RKO (cell line): ENCODE data around the gene MORN2.

Source experiments
- DNase-seq: peaks from one replicate; pipeline ENCODE4 v3.0.0-alpha.2; 2016; ENCODE audit warnings: low spot score

Gene MORN2

DNA sequence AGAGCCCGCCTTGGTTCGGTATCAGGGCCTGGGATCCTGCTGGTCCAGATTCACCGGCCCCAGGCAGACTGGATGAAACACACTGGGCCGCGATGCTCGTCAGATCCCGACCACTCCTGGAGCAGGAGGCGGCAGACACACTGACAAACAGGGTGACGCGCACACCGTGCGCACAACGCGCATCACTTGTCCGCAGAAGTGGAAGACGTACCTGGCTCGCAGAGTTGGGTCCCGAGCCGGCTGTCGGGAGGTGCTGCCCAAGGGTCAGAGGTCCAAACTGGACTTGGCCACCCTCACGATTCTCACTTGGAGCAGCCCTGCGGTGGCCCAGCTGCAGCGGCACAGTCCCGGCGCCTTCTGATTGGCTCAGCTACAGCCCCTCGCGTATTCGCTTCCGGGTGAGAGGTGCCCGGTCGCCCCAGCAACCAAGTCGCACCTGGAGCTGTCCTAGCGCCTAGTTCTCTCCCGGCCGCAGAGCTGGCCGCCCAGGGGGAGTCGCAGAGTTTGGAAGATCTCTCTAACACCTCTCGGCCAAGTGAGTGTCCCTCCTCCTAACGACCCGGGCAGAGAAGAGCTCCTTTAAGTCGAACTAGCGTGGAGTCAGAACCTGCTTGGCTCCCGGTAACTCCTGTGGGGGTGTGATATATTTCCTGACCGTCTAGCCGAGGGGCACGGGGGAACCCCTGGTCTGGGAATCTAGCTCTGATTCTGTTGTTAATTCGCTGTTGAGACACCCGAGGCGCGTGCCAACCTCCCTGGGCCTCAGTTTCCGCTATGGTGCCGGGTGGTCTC, at the start of gene MORN2, which contains the start of gene DHX57:
Gene MORN2 (plus strand): TSS at position 401 of the 792 bp plus-strand sequence.
Gene DHX57 (minus strand): TSS at position 359 of the 792 bp plus-strand sequence. CDS start 7,529 bp downstream, outside the sequence.
- peak; percentile 90 for DNase-seq

DNA sequence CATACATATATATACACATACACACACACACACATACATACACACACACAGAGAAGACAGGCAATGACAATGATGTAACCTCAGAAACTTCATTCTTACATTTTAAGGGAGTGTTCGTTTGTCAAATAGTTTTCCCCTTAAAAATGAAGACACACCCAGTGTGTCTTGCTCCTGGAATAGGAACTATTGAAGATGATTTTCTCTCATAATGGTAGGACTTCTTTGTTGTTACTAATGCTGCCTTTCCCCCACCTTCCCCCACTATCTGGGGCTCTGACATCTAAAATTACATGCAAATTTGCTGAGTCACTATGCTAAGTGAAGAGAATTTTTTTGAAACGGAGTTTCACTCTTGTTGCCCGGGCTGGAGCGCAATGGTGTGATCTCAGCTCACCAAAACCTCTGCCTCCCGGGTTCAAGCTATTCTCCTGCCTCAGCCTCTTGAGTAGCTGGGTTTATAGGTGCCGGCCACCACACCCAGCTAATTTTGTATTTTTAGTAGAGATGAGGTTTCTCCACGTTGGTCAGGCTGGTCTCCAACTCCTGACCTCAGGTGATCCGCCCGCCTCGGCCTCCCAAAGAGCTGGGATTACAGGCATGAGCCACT, 48.1 kb upstream of the MORN2 start:
- peak; percentile 7 for DNase-seq

DNA sequence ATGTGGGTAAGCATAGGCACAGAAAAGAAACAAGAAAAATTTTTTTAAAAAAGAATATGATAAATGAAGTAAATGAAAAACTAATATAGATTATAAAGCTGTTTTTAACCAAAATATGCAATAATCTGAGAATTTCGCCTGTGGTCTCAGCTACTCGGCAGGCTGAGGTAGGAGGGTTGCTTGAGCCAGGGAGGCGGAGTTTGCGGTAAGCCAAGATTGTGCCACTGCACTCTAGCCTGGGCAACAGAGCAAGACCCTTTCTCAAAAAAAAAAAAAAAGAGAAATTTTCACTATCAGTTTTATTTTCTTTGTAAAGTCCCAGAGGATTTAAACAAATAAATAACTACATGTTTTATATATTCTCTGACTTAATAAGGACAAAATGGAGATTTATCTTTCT, 47.3 kb upstream of the MORN2 start:
- no peak for DNase-seq

DNA sequence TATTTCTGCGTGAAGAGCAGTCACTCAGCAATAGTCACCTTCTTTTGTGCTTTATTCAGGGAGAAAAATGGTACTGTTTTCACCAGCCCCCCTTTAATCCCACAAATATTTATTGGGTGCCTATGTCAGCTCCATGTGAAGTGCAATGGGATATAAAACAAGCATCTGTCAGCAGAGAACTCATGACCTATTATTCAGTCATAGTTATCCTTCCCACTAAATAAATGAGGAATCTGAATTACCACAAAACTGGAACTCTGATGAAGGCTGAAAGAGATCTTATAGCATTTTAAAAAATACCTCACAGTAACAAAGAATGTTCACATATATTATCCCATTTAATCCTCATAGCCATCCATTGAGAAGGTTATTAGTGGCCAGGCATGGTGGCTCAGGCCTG, 45.8 kb upstream of the MORN2 start:
- DNase-seq = no peak

DNA sequence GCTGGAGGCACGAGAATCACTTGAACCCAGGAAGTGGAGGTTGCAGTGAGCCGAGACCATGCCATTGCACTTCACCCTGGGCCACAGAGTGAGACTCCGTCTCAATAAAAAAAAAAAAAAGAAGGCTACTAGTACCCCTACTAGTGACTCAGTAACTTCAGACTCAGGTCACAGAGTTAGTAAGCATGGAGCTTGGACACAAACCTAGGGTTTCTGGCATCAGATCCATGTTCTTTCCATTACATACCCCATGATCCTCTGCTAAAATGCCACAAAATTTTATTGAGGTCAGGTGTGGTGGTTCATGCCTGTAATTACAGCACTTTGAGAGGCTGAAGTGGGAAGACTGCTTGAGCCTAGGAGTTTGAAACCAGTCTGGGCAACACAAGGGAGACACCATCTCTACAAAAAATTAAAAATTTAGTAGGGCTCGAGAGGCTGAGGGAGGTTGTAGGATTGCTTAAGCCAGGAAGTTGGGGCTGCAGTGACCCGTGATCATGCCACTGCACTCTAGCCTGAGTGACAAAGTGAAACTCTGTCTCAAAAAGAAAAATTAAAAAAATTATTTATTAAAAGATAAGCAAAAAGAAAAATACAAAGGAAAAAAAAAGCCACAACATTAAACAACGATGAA, 45.1 kb upstream of the MORN2 start:
- no peak for DNase-seq

DNA sequence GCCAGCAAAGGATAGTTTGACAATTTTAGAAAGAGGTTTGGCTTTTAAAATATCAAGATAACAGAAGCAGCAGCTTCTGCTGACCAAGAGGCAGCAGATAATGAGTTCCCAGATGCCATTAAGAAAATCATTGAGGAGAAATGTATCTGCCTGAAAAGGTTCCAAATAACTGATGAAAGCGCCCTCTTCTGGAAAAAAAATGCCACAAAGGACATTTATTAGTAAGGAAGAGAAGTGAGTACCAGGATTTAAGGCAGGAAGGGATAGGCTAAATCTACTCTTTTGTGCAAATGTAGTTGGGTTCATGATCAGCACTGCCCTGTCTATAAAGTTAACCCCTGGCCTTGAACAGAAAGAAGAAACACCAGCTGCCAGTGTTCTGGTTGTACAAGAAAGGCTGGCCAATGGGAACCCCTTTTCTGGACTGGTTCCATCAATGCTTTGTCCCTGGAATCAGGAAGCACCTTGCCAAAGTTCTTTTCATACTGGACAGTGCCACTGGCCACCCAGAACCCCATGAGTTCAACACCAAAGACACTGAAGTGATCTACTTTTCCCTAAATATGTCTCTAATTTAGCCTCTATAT, 40.7 kb upstream of the MORN2 start:
- DNase-seq = no peak

DNA sequence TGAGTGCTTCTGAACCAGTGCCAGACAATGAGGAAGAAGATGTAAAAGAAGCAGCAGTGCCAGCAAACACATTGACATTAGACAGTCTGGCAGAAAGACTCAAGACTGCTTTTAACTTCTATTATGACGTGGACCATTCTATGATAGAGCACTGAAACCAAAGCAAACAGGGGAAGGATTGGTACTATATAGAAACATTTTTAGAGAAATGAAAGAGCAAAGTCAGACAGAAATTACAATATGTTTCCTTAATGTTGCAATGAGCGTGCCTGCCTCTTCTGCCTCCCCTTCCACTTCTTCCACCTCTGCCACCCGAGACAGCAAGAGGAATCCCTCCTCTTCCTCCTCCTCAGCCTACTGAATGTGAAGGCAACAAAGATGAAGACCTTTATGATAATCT, 39.8 kb upstream of the MORN2 start:
- DNase-seq = no peak

DNA sequence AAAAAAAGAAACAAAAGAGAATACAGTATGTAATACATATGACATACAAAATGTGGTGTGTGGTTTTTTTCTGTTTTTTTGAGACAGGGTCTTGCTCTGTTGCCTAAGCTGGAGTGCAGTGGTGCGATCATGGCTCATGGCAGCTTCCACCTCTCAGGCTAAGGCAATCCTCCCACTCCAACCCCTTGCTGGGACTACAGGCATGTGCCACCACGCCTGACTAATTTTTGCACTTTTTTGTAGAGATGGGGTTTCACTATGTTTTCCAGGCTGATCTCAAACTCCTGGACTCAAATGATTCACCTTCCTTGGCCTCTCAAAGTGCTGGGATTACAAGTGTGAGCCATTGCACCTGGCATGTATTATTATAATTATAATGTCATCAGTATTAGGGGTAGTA, 39.0 kb upstream of the MORN2 start:
- no peak for DNase-seq

DNA sequence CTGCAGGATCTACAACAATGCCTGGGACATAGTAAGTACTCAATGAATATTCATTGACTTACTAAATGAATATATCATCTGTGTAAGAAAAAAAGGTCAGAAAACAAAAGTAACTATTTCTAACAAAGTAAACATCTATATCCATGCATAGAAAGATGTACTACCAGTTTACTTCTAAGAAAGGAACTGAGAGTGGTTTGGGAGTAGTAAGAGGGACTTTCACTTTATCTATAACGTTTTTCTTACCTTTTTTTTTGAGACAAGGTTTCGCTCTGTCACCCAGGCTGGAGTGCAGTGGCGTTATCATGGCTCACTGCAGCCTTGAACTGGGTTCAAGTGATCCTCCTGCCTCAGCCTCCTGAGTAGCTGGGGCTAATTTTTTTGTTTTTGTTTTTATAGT, 25.7 kb upstream of the MORN2 start:
- no peak for DNase-seq

DNA sequence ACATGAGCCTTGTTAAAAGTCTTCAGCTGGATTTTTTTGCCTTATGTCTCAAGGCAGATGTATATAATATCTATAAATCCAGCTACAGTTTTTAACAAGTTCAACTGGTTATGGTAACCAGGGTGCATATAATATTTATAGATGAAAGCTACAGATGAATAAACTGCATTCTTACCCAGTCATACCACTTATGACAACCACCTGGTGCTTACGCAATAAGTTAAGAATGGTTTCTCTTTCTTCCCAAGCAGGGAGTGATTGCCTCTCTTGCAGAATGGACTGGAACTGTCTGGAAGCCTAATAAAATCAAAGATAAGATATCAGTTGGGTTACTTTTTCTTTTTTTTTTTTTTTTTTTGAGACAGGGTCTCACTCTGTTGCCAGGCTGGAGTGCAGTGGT, 19.6 kb upstream of the MORN2 start:
- peak; percentile 23 for DNase-seq

DNA sequence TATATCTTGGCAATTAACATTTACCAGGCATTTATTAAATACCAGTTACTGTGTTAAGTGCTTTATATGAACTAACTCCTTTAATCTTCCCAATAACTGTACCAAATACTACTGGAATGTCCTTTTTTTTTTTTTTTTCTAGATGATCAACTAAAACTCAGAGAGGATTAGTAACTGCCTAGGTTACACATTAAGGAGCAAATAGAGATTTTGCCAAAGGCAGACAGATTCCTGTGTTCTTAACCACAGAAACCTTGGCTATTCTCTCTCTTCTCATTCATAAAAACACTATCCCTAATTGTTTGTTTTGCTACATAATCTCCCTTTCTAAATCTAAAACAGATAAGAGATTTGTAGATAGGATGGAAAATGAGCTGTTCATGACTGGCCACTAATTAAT, 13.3 kb upstream of the MORN2 start:
- DNase-seq = no peak

DNA sequence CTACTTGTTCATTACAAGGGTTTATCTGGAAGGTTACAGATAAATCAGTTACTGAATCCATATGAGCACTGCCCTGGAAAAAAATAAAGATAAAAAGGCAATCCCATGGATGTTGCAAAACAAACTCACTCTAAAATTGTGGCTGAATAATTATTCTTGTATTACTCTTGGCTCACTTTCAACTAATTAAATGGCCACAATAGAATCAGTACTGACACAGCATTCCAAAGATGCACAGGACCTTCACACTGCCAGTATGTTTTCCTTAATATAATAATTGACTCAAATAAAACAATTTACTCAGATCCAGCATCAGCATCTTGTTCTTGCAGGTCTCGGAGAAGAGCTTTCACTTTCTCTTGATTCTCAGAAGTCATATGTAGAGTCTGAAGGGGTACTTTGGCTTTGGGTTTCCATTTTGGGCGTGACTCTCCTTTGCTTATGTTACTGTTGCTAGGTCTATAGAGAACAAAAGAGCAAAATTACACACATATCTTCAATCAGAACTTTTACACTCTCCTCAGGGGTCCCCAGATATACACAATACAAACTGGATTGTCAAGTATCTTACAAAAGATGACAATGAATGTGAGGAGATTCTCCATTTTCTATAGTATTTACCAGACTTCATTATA, 12.6 kb upstream of the MORN2 start:
- DNase-seq = no peak

DNA sequence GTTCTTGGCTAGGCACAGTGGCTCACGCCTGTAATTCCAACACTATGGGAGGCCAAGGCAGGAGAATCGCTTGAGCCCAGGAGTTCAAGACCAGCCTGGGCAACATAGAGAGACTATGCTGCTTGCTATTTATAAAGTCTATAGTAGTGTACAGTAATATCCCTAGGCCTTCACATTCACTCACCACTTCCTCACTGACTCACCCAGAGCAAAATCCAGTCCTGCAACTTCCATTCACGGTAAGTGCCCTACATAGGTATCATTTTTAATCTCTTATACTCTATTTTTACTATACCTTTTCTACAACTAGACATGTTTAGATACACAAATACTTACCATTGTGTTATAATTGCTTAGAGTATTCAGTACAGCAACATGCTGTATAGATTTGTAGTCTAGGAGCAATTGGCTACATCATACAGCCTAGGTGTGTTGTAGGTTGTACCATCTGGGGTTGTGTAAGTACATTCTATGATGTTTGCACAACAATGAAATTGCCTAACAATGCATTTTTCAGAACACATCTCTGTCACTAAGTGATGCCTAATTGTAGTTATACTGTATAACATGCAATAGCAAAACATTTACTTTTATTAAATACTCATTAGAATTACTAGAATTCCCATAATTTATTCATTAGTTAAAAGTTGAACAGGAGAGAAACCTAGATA, 8.9 kb upstream of the MORN2 start:
- DNase-seq = peak; percentile 16

DNA sequence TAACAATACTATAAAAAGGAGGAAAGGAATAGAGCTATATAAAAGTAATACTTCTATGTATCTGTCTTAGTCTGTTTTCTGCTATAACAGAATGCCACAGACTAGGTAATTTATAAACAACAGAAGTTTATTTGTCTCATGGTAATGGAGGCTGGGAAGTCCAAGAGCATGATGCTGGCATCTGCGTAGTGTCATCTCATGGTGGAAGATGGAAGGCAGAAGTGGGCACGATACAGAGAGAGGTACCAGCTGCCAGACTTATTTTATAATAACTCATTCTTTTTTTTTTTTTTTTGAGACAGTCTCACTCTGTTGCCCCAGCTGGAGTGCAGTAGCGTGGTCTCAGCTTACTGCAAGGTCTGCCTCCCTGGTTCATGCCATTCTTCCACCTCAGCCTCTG, 4.3 kb upstream of the MORN2 start:
- DNase-seq = no peak

DNA sequence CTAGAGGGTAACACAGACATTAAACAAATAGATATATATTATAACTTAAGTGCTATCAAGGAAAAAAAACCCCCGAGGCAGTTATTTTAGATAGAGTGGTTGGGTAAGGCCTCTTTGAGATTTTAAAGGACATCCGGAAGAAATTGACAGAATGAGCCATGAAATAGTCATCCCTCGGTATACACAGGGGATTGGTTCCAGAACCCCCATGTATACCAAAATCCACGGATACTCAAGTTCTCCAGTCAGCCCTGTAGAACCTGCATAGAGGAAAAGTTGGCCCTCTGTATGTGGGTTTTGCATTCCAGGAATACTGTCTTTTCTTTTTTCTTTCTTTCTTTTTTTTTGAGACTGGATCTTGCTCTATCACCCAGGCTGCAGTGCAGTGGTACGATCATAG, 2.0 kb upstream of the MORN2 start:
- DNase-seq = no peak

DNA sequence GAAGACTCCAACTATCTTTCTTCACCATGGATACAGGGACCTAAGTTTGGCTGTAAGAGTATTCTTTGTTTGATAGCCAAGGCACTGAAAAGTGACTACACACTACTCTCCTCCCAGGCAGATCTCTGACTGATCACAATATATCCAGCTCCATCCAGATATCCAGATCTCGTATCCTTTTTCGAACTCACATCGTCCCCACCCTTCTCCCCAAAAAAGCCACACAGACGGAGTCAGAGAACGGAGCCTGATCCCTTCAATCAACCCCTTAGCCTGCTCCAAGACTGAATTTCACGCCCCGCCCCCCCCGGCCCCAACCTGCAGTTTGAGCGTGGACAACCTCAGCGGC, 575 bp upstream of the MORN2 start:
- DNase-seq = peak; percentile 35

DNA sequence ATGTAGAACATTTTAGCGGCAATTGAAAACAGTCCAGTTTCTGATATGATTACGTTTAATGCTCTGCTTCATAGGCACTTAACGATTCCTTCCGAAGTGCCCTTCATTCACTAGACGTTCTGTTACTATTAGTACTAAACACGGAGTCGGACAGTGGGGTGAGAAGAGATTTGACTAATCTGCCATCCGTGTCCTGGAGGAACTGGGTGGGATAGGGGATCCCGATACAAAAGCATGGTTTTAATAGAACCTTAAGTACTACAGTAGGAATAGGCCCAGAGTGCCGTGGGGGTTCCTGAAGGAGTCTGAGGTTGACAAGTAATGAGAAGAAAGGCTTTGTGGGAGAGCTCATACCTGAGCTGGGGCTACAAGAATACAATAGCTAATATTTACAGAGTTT, 631 bp downstream of the MORN2 start:
- DNase-seq = peak; percentile 9

DNA sequence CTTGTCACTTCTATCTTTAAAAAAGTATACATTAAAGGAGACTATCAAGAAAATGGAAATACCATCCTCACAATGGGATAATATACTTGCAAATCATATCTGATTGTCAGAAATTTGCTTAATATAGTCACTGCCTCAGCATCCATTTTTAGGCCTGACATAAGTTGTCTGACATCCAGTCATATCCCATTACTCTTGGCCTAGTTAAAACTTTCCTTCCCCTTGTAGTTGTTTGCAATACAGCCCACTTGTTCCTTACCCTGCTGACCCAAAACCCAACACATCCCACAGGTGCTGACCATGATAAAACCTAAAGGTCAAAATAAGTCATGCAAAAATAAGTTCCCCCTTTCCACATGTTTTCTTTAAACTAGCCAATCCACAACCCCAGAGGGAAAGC, 10.3 kb downstream of the MORN2 start:
- no peak for DNase-seq

DNA sequence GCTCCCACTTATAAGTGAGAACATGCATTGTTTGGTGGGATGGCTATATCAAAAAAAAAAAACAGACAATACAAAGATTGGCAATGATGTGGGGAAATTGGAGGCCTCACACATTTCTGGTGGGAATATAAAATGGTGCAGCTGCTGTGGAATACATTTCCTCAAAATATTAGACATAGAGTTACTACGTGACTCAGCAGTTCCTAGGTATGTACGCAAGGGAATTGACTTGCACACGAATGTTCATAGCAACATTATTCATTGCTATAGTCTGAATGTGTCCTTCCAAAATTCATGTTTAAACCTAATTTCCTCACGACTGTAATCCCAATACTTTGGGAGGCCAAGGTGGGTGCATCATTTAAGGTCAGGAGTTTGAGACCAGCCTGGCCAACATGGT, 11.6 kb downstream of the MORN2 start:
- no peak for DNase-seq

DNA sequence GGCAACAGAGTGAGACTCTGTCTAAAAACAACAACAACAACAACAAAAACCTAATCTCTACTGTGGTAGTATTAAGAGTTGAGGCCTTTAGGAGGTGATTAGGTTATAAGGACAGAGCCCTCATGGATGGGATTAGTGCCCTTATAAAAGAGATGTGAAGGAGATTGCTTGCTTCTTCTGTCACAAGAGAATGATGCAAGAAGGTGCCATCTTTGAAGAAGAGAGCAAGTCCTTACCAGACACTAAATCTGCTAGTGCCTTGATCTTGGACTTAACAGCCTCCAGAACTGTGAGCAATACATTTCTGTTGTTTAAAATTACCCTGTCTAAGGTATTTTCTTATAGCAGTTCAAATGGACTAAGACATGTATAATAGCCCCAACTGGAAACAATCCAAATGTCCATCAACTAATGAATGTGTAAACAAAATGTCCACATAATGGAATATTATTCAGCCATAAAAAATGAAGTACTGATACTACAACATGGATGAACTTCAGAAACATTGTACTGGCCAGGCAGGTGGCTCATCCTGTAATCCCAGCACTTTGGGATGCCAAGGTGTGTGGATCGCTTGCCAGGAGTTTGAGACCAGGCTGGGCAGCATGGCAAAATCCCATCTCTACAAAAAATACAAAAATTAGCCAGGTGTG, 12.3 kb downstream of the MORN2 start:
- DNase-seq = no peak

DNA sequence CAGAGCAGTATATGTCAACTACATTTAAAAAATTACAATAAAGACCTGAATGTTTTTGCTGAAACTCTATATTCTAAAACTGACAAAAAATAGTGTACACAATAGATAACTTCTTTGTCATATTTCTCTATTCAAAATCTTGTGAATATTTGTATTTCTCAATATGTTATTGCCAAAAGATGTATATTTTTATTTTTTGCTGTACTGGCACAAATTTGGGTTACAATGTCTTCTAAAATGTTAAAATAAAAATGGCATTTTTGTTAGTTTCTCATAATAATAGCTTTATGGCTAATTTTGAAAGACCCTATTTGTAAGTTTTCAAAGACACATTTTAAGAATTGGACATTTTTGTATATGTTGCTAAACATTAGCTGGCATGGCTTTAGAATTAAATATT, 13.3 kb downstream of the MORN2 start:
- DNase-seq = no peak
